NCI-H2081 treated with DMSO at 0.1 percent for 48 hours (cell line): Measurements from ENCODE around the gene NMNAT3.
A peak's percentile ranks its signal among the peaks of the same experiment; 100 is the strongest.
"Not testable (repeated sequence)": the region's sequence is repeated elsewhere in the genome, so short reads cannot be mapped to it uniquely, and the experiment has no call there.

Experiments
- DNase-seq: peaks from one replicate; lab custom pipeline; 2025; lab: John Stamatoyannopoulos, UW

Gene NMNAT3

DNA sequence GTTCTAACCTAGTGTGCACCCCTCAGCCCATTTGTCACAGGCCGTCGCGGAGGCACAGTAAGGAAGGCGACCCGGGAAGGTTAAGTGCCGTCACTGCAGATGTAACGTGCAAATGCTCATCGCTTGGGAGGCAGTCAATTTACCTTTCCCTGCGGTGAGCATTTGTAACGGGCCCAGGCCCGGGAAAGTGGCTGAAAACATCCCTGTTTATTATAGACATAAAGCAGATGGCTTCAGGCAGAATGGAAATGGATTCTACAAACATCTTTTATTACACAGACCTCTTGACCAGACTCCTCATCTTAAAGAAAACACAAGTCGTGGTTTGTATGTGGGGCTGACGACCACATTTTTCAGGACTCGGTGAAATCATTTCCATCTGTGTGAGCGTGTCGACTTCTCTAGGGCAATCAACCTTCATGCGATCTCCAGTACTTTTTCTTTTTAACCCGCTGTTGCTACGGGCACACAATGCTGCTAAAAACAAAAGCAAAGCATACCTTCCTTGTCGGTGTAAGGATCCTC is 43.6 kb downstream of the NMNAT3 start:
- no peak for DNase-seq

DNA sequence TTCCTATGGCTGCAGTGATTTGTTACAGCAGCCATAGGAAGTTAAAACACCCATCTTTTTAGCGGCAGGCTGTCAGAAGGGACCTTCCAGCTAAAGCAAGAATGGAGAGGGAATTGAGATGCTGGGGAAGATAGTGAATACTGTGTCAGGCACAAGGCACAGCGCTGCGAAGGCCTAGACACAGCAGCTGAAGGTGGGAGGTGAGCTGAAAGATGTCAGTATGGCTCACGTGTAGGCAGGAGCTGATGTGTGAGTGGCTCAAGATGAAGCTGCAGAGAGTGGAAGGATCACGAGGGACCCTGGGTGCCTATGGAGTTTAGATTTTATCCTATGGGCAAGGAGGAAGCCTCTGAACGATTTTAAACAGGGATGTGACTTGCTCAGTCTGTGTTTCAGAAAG is 44.3 kb downstream of the NMNAT3 start:
- DNase-seq: no peak

DNA sequence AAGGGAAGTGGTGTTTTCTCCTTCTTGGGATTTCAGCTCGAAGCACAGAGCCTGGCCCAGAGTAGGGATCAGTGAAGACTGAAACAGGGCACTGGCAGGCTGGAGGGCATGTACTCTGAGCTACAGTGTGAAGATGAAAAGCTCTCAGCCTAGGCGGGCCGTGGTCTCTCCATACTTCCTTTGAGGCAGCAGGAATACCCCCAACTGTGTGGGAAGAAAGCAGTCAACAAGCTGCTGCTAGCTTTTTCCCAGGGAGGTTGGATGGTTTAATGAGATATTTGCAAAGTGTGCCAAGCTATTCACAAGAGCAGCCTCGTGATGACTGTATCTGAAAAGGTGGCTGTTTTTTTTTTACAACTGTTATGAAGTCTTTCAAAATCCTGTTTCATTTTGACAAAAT is 47.2 kb downstream of the NMNAT3 start:
- DNase-seq: no peak

DNA sequence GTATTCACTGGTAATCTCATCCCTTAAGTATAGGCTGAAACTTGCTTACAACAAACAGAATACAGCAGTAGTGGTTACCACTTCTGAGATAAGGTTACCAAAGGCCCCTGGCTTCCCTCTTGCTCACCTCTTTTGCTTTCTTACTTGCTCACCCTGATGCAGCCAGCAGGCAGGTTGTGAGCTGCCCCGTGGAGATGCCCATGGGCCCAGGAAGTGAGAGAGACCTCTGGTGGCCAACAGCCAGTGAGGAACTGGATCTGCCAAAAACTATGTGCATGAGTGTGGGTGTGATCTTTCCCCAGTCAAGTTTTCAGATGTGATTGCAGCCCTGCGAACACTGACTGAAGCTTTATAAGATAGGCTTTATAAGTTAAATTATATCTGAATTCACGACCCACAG is 48.7 kb downstream of the NMNAT3 start:
- no peak for DNase-seq

DNA sequence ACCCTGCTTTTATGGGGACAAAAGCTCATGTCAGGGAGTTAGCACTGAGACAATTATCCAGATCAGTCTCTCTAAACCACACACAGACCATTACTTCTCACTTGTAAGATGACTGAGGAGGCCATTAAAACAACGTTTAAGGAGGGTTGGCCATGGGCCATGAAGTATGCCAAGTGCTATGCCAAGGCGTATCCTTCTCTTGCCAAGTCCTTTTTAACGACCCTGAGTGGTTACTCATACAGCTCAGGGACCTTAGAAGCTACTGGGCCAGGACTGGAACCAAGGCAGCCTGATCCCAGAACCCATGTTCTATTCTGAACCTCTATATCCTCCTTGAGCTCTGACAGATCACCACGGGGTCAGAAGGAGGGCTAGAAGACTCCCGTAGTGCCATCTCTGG is 50.0 kb downstream of the NMNAT3 start:
- DNase-seq: no peak

DNA sequence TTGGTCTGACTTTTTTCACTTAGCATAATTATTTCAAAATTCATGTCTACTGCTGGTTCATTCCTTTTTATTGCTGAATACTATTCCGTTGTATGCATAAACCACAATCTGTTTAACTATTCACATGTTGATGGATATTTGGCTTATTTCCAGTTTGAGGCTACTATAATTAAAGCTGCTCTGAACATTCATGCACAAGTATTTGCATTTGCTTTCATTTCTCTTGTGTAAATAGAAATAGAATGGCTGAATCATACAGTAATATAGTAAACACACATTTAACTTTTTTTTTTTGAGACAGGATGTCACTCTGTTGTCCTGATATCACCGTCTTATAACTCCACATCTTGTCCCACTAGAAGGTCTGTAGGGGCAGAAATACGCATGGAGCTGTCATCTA is 57.3 kb downstream of the NMNAT3 start:
- no peak for DNase-seq

DNA sequence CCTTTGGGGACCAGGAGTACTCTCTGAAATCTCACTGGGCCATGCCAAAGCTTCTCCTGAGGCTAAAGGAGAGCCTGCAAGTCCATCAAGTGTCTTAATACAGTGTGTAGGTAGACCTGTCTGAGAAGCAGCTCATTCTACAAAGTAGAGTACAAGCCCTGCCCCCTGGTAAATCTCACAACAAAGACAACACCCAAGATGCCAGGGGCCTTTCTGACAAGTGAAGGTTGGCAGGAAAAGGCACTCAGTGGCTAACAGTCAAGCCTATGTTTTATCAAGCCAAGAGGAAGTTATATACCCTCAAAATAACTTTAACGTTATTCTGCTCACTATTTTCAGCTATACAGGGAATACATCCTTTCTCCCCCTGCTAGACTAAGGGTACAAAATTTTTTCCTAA is 58.3 kb downstream of the NMNAT3 start:
- DNase-seq: no peak

DNA sequence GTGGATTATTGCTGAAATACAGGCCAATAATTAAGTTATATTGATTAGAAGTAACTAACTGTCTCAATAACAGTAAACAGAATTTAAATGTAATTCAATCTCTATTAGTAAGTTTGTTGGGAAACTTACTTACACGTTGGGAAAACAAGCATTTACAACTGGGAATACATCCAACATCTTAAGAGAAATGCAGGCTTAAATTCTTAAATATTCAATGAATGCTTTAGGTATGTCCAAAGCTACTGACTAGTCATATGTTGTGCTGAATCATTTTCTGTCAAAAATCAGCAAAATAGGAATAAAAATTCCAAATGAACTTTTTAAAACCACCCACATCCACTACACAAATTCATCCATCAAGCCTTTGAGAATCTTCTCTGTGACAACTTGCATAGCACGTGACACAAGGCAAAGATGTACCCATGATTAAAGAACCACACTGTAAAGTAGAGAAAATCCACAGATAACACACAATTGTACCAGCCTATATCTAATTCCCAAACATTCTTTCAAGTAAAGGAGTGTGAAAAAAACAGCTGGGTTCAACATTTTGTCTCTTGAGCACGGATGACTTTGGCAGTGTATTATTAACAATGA is 60.0 kb downstream of the NMNAT3 start:
- DNase-seq: no peak

DNA sequence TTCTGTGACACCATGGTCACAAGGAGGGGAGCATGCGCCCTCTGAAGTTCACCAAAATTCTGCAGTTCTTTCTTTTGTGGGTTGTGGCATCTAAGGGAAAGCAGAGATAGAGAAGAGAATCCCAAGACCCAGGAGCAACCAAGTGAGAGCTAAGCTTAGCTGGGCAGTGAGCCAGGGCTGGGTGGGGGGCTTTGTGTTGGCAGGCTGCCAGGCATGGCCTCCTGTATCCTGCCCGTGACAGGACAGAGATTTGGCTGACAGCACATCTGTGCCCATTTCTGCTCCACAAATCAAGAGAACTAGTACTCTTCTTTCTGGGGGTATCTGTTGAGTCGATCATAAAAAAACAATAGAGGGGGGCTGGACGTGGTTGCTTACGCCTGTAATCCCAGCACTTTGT is 66.2 kb downstream of the NMNAT3 start:
- no peak for DNase-seq

DNA sequence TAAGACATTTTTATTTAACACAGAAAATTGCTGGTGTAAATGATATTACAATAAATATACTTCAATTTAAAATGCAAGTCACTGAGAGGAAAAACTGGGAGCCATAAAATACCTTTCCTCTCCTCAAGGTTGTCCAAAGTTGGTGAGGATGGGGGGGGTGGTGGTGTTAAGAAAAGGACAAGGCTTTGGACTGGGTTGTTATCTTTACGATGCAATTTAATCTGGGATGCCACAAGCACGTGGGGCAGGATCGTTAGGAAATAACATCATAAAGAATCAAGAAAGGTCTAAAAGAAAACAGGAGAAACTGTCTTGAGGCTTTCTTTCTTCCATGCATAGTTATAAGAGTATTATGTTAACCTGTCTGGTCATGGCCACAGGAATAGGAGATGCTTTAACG is 66.9 kb downstream of the NMNAT3 start:
- no peak for DNase-seq

DNA sequence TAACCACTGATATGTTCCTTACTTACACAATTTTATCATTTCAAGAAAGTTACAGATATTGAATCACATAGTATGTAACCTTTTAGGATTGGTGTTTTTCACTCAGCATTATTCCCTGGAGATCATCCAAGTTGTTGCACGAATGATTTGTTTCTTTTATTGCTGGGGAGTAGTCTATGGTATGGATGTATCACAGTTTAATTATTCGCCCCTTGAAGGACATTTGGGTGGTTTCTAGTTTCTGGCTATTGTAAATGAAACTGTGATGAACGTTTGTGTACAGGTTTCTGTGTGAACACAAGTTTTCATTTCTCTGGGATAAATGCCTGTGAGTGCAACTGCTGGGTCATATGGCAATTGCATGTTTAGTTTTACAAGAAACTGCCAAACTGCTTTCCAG is 68.8 kb downstream of the NMNAT3 start:
- DNase-seq: no peak

DNA sequence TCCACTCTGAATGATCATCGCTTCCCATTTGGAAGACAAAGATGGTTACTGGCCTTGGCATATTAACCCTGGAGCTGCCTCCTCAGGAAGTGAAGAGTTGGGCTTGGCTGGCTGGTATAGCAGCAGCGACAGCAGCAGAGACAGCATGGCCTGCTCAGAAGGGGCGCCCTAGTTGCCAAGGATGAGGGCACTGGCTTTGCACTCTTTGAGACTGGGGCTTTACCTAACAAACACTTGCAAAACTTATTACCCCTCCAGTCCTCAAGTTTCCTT is 69.7 kb downstream of the NMNAT3 start:
- DNase-seq: no peak

DNA sequence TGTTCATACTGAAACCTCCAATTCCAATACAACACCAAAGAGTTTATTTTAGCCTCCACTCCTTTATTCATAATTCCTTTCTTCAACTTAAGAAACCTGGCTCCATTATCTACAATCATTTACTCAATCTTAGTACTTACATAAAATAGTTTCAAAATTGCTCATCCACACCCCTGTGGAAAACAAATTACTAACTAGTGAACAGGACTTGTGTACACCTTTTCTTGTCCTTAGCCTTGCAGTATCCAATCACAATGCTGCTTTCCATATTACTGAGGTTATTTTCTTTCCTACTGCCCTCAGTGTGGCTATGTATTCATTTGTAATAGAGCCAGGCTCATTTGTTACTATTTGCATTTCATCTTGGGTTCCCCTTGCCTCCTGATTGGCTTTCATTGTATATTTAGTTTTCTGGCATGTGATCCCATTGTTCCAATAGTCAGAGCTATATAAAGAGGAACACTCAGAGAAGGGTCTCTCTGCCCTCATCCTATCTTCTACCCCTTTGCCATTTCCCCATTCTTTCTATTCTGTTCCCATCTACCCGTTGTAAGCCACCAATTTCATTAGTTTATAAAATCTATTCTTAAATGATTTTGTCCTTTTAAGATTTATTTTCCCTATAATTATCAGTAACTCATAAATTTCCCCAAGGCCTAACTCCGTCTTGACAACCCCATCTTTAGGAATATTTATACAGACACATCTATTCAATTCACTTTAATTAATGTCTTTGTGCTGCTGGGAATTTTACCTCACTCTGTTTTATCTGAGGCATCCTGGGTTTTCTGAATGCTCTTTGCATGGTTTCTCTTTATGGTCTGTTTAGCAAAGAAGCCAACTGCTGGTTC is 70.3 kb downstream of the NMNAT3 start:
- DNase-seq: peak; percentile 30

DNA sequence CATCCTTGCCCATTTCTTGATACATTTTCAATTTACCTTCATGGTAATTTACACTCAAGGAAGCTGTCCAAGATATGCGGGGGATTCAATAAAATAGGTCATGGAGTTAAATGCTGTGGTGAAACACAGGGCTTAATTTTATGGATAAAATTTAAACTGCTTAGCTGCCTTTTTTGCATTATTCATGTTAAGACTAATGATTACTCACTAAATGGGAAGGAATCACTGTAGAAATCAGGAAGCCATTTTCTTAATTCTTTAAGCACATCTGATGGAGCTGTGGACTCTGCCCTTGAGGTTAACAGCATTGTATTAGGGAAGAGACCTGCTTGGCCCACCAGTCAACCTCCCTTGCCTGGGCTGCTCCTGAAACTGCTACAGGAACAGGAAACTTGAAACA is 75.8 kb downstream of the NMNAT3 start:
- DNase-seq: no peak

DNA sequence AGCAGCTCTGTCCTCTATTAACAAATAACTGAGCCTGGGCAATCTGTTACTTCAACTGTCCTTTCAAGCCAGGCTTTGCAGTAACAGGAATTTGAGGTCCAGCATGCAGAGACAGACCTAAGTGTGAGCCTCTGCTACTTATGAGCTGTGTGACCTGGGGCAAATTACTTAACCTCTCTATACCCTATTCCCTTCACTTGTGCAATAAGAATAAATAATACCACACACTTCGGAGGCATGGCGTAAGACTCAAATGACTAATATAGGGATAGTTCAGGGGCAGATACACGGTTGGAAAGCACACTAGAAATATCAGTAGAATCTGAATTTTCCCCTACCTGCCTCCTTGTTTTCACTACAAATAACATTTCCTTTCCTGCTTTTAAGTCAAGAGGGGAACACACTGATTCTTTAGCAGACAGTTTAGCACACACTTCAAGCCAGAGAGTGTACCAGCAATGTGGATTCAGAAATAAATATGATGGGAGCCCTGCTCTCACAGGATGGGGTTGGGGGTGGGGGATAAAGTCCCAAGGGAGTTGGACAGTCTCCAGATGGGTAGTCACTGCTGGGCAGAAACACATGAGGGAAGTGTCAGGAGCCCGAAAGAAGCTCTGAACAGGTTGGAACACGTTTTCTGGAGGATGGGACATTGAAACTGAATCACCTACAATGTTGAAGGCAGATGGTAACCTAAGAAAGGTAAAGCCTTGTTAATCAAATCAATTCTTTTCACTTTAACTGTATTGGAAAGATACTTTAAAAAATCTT is 76.4 kb downstream of the NMNAT3 start:
- no peak for DNase-seq

DNA sequence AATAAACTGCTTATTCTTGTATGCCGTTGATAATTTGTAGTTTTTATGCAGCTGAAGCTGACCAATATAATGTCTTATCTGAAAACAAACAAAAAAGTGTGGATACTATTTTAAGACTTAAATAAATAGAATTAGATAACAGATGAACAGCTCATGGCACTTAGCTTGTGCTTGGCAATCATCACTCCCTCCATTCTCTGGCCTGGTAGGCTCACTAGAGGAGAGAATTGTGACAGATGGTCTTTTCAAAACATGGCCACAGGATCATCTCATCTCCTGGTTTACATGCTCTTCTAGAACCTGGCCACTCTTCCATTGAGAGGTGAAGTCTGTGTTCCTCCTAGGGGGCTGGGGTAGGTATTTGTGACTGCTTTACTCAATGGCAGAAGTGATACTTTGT is 79.8 kb downstream of the NMNAT3 start:
- no peak for DNase-seq

DNA sequence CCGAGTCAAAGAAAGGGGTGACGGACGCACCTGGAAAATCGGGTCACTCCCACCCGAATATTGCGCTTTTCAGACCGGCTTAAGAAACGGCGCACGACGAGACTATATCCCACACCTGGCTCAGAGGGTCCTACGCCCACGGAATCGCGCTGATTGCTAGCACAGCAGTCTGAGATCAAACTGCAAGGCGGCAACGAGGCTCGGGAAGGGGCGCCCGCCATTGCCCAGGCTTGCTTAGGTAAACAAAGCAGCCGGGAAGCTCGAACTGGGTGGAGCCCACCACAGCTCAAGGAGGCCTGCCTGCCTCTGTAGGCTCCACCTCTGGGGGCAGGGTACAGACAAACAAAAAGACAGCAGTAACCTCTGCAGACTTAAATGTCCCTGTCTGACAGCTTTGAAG is 86.6 kb downstream of the NMNAT3 start:
- not testable (repeated sequence) for DNase-seq

DNA sequence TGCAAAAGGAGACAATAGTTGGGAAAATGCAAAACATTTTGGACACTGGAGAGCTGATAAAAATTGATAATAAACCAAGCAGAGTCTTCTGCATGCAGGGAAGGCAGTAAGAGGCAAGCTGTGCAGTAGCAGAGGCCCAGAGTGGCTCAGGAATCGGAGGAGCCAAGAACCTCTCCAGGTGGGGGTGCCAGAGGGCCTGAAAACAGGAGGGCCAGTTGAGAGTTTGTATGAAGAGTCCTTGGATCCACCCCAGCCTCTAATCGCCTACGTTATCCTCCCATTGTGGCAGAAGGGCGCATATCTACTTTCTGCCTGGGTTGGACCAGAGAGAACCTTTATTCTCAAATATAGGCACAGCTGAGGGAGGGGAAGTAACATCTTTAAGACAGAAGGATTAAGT is 89.3 kb downstream of the NMNAT3 start:
- no peak for DNase-seq

DNA sequence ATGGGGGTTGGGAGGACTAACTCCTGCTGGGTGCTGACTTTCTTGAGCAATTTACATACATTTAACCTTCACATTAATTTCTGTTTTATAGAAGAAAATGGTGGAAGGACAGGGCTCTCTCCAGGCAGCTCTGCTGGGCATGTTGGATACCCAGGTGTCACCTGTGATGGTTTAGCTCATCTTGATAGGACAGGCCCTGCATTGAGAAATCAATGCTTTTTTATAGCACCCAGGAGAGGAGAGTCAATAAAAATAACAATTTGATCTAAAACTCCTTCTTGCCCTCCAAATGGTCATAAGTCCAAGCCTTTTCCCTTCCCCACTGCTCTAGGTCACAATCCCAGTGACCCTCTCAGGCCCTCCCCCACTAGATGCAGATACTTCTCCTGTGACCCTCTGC is 90.0 kb downstream of the NMNAT3 start:
- no peak for DNase-seq

DNA sequence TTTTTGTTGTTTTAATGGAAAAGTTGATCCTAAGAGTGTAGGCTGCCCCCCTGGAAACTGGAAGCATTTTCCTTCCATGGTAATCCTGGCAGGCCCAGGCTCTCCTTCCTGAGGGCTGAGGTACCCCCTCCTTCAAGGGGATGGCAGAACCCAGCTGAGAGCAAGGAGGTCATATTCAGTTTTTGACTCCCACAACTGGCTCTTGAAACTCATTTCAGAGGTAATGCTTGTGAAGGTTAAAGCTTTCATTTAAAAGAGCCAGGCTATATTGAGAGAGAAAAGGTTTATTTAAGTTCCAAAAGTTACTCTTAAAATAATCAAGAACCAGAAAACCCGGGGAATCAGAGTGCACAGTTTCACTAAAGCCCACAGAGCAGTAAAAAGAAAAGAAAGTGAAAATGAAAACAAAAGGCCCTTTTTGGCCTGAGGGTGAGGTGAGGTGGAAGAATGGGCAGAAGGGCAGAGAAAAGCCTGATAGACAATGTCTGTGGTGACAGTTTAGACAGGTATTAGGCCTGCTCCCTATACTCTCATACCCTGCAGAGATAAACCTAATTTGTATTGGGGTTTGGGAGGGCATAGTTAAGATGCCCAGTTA is 91.3 kb downstream of the NMNAT3 start:
- DNase-seq: no peak

DNA sequence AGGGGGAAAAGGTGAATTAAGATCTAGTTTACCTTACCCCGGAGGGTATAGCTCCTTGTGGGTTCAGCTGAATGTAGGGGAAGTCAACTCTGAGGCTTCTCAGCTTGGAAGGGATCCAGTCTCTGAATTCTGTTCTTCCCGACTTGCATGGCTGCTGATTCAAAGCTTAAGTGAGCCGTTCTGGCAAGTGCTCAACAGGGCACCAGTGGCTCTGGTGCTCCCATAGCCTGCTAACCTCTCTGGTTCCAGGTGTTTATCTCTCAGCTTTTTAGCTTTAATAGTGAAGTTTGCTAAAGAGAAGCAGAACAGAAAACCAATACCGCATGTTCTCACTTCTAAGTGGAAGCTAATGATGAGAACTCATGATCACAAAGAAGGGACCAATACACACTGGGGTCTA is 92.0 kb downstream of the NMNAT3 start:
- no peak for DNase-seq

DNA sequence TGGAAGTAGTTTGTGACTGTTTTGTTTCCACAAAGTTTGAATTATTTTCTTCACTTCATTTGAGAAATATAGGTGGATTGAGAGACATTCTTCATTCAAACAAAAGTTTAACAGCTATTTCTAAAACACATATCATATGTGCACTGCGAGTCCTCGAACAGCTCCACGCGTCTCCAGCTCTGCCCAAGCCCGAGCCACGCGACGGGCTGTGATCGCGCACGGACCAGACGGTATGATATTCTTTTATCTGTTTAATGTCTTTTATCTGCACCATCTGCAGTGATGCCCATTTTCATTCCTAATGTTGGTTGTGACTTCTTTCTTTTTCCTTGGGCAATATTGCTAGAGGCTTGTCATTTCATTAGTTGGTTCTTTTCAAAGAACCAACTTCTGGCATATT is 94.1 kb downstream of the NMNAT3 start:
- DNase-seq: not testable (repeated sequence)

DNA sequence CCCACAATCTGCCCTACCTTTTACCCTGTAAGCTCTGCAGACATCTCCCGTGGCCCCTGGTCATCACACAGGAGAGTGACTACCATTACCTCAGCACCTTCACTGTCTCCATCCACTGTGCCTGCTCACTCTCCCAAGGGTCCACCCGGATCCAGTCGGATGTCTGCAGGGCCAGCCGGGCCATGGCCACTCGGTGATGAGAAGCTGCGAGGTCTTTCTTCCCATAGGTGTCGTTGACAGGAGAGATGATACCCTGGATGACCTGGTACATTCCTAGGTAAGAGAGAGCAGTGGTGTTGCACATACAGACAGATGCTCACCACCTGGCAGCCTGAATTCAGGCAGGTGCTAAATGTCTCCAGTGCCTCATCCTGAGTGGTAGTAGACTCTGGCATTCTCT is 99.0 kb downstream of the NMNAT3 start:
- DNase-seq: no peak
